Astrocyte (in vitro differentiated cells and primary cell): ENCODE results near the gene SPACA7.

ENCODE experiments used
- CTCF ChIP-seq: IDR thresholded peaks from 2 replicates; pipeline ENCODE4 v1.5.1; 2011; ENCODE audit warnings: low read depth, mild to moderate bottlenecking, inconsistent platforms, low read length, moderate library complexity; ENCODE audit not compliant: insufficient read depth
- EZH2 ChIP-seq: IDR thresholded peaks from 2 replicates; pipeline ENCODE4 v1.6.1; 2012; ENCODE audit warnings: mild to moderate bottlenecking, low read length, inconsistent platforms; ENCODE audit not compliant: insufficient read depth

GRCh38 chr13:112462408-112462807 is 86.3 kb downstream of the SPACA7 start:
- no peak for TF ChIP-seq CTCF
- TF ChIP-seq EZH2, result no peak
